H1 (cell line): ENCODE measurements around the gene TP73. TPM values are rescaled to one million over a fixed set of nuclear protein-coding genes. Genes with fewer than 3 reads are reported as not detected.

Experiments used
- CTCF ChIA-PET: fragments of 300-600 bp; sonication (Branson Sonifier 250); formaldehyde crosslinking; loops from one replicate; lab custom pipeline; 2021; ENCODE audit not compliant: partially characterized antibody; lab: Charles Lee
- POLR2A ChIA-PET: fragments of 300-600 bp; sonication (Branson Sonifier 250); formaldehyde crosslinking; loops from one replicate; lab custom pipeline; 2021; ENCODE audit warnings: inconsistent platforms; ENCODE audit not compliant: partially characterized antibody; lab: Charles Lee
- DNase-seq, 2 experiments: peaks; one replicate each; pipeline versions ENCODE4 v3.0.0 to v3.0.0-alpha.2; 2010 to 2022; ENCODE audit warnings: low spot score in 2 of 2, low read depth in 1 of 2, mixed read lengths in 1 of 2
- FAIRE-seq: peaks from 2 replicates; lab custom pipeline; 2011; peaks lifted over from hg19 to GRCh38; lab: Jason Lieb, UNC
- H2AFZ ChIP-seq: 2 replicates; pipeline ENCODE4 v1.8.1; 2012; ENCODE audit warnings: low read length, inconsistent platforms
- H2AK5ac ChIP-seq: 2 replicates; pipeline ENCODE4 v1.6.1; 2013; ENCODE audit warnings: low read depth, low read length
- H2BK120ac ChIP-seq: replicated peaks from 2 replicates; pipeline ENCODE3; 2013; ENCODE audit warnings: low read depth, low read length, inconsistent platforms
- H2BK12ac ChIP-seq: 2 replicates; pipeline ENCODE4 v1.6.1; 2013; ENCODE audit warnings: low read depth, low read length
- H2BK15ac ChIP-seq: 2 replicates; pipeline ENCODE4 v1.6.1; 2013; ENCODE audit warnings: low read length
- H2BK20ac ChIP-seq: 2 replicates; pipeline ENCODE4 v1.6.1; 2013; ENCODE audit warnings: low read length
- H2BK5ac ChIP-seq: 2 replicates; pipeline ENCODE4 v1.6.1; 2013; ENCODE audit warnings: low read depth, low read length
- H3K14ac ChIP-seq: 2 replicates; pipeline ENCODE4 v1.6.1; 2013; ENCODE audit warnings: inconsistent platforms; ENCODE audit not compliant: insufficient read length
- H3K18ac ChIP-seq: 2 replicates; pipeline ENCODE4 v1.6.1; 2013; ENCODE audit warnings: low read length; ENCODE audit errors: extremely low read depth
- H3K23ac ChIP-seq: 2 replicates; pipeline ENCODE4 v1.6.1; 2013; ENCODE audit warnings: inconsistent platforms; ENCODE audit not compliant: insufficient read length
- H3K23me2 ChIP-seq: 2 replicates; pipeline ENCODE4 v1.6.1; 2013; ENCODE audit warnings: low read depth, low read length
- H3K27ac ChIP-seq: 2 replicates; pipeline ENCODE4 v1.6.1; 2011; ENCODE audit warnings: low read depth, low read length, inconsistent platforms
- H3K27me3 ChIP-seq, 4 experiments: replicated peaks in 1 of 4; 1 replicate in 1 of 4; 2 replicates in 3 of 4; pipeline versions ENCODE4 v1.6.1 to v1.8.1; 2011 to 2013; ENCODE audit warnings: low read length in 3 of 4, mild to moderate bottlenecking in 3 of 4, inconsistent platforms in 2 of 4, mixed read lengths in 2 of 4, moderate library complexity in 1 of 4; ENCODE audit not compliant: control insufficient read depth in 3 of 4, insufficient read depth in 3 of 4; ENCODE audit errors: extremely low read depth in 1 of 4
- H3K36me3 ChIP-seq, 4 experiments: 2 replicates each; pipeline versions ENCODE4 v1.6.1 to v1.8.1; 2011 to 2013; ENCODE audit warnings: mild to moderate bottlenecking in 4 of 4, low read length in 3 of 4, moderate library complexity in 2 of 4, control low read depth in 1 of 4, inconsistent platforms in 1 of 4; ENCODE audit not compliant: insufficient read depth in 4 of 4, control insufficient read depth in 2 of 4
- H3K4ac ChIP-seq: replicated peaks from 2 replicates; pipeline ENCODE3; 2013; ENCODE audit warnings: low read length, low read depth, mixed read lengths, inconsistent platforms; ENCODE audit not compliant: insufficient read length
- H3K4me1 ChIP-seq, 4 experiments: replicated peaks in 1 of 4; 1 replicate in 1 of 4; 2 replicates in 3 of 4; pipeline versions ENCODE4 v1.6.1 to v1.8.1; 2011 to 2013; ENCODE audit warnings: low read length in 3 of 4, inconsistent platforms in 2 of 4, mixed read lengths in 1 of 4; ENCODE audit not compliant: insufficient read depth in 4 of 4, control insufficient read depth in 3 of 4
- H3K4me2 ChIP-seq, 2 experiments: 2 replicates each; pipeline versions ENCODE4 v1.6.1 to v1.8.1; 2011 to 2013; ENCODE audit warnings: low read depth in 2 of 2, low read length in 2 of 2, control low read depth in 1 of 2, inconsistent platforms in 1 of 2, mild to moderate bottlenecking in 1 of 2; ENCODE audit not compliant: insufficient read depth in 1 of 2
- H3K4me3 ChIP-seq, 4 experiments: fragments of 200-600, 300-600 bp in 1 of 4; sonication (generic), shearing (Covaris generic), sonication (Bioruptor Twin) in 1 of 4; 2 replicates each; pipeline versions ENCODE4 v1.5.1 to v1.8.1; 2011 to 2016; ENCODE audit warnings: low read length in 4 of 4, low read depth in 3 of 4, control low read depth in 2 of 4, inconsistent platforms in 2 of 4, mild to moderate bottlenecking in 2 of 4, mixed read lengths in 1 of 4, moderate library complexity in 1 of 4; ENCODE audit not compliant: insufficient read depth in 2 of 4; ENCODE audit errors: extremely low read depth in 1 of 4
- H3K56ac ChIP-seq: replicated peaks from 2 replicates; pipeline ENCODE3; 2013; ENCODE audit warnings: low read depth, mild to moderate bottlenecking, mixed read lengths, low read length, inconsistent platforms; ENCODE audit not compliant: insufficient read length
- H3K79me1 ChIP-seq: 2 replicates; pipeline ENCODE4 v1.6.1; 2013; ENCODE audit warnings: low read depth, low read length, control low read depth
- H3K79me2 ChIP-seq, 2 experiments: 2 replicates each; pipeline versions ENCODE4 v1.6.1 to v1.8.1; 2012 to 2013; ENCODE audit warnings: low read length in 2 of 2, mild to moderate bottlenecking in 2 of 2, inconsistent platforms in 1 of 2; ENCODE audit not compliant: insufficient read depth in 2 of 2, control insufficient read depth in 1 of 2
- H3K9ac ChIP-seq, 4 experiments: replicated peaks in 1 of 4; 1 replicate in 1 of 4; 2 replicates in 3 of 4; pipeline versions ENCODE4 v1.6.1 to v1.8.1; 2011 to 2013; ENCODE audit warnings: low read depth in 3 of 4, low read length in 3 of 4, control low read depth in 2 of 4, mild to moderate bottlenecking in 2 of 4, moderate library complexity in 2 of 4, inconsistent platforms in 1 of 4; ENCODE audit errors: extremely low read depth in 1 of 4
- H3K9me3 ChIP-seq, 2 experiments: 2 replicates each; pipeline versions ENCODE4 v1.6.1 to v1.8.1; 2012 to 2013; ENCODE audit warnings: mild to moderate bottlenecking in 2 of 2, moderate library complexity in 2 of 2, control low read depth in 1 of 2, inconsistent platforms in 1 of 2, low read depth in 1 of 2, low read length in 1 of 2, mixed read lengths in 1 of 2; ENCODE audit not compliant: insufficient read depth in 2 of 2
- H4K20me1 ChIP-seq, 2 experiments: replicated peaks in 1 of 2; 2 replicates each; pipeline versions ENCODE3 to v1.8.1; 2011 to 2013; ENCODE audit warnings: inconsistent platforms in 2 of 2, low read length in 2 of 2, mild to moderate bottlenecking in 1 of 2; ENCODE audit not compliant: insufficient read depth in 2 of 2, control insufficient read depth in 1 of 2
- H4K5ac ChIP-seq: 2 replicates; pipeline ENCODE4 v1.6.1; 2013; ENCODE audit warnings: low read length, low read depth, mixed read lengths, inconsistent platforms; ENCODE audit not compliant: insufficient read length
- H4K8ac ChIP-seq: 2 replicates; pipeline ENCODE4 v1.8.0; 2013; ENCODE audit warnings: mild to moderate bottlenecking, moderate library complexity, low read length, inconsistent platforms; ENCODE audit not compliant: insufficient read depth; ENCODE audit errors: extremely low read depth
- H4K91ac ChIP-seq: replicated peaks from 2 replicates; pipeline ENCODE3; 2013; ENCODE audit warnings: low read length, mixed read lengths, inconsistent platforms; ENCODE audit not compliant: insufficient read length
- BCL11A ChIP-seq, 2 experiments: IDR thresholded peaks; one replicate each; pipeline ENCODE4 v1.6.1; 2011; ENCODE audit warnings: low read depth in 2 of 2, low read length in 2 of 2, mild to moderate bottlenecking in 2 of 2
- FOSL1 ChIP-seq: IDR thresholded peaks from 2 replicates; pipeline ENCODE4 v1.6.1; 2011; ENCODE audit warnings: mild to moderate bottlenecking, low read depth, low read length, moderate library complexity; ENCODE audit not compliant: insufficient read depth
- NANOG ChIP-seq: IDR thresholded peaks from 2 replicates; pipeline ENCODE4 v1.6.1; 2011; ENCODE audit warnings: low read length, low read depth, mild to moderate bottlenecking, inconsistent platforms; ENCODE audit not compliant: insufficient read depth, poor library complexity, severe bottlenecking
- POLR2A ChIP-seq, 2 experiments: IDR thresholded peaks; 1 replicate in 1 of 2; 2 replicates in 1 of 2; pipeline ENCODE4 v1.6.1; 2011; ENCODE audit warnings: low read depth in 2 of 2, low read length in 2 of 2, mild to moderate bottlenecking in 2 of 2; ENCODE audit errors: control extremely low read depth in 1 of 2
- RBBP5 ChIP-seq: IDR thresholded peaks from 2 replicates; pipeline ENCODE4 v1.7.1; 2012; ENCODE audit warnings: low read depth, mild to moderate bottlenecking, inconsistent platforms, low read length, moderate library complexity, borderline replicate concordance
- TAF1 ChIP-seq: IDR thresholded peaks from 2 replicates; pipeline ENCODE4 v1.6.1; 2011; ENCODE audit warnings: mild to moderate bottlenecking, low read depth, low read length
- TBP ChIP-seq: IDR thresholded peaks from 2 replicates; pipeline ENCODE4 v1.6.1; 2011; ENCODE audit warnings: low read depth, low read length, improper control_type of control experiment
- WGBS, 2 experiments: shearing (Covaris generic) in 1 of 2; methylation state at CpG; one replicate each; pipeline versions ENCODE4 v1.1.6 to v1.1.7; 2013 to 2015; ENCODE audit warnings: low lambda C conversion rate in 2 of 2, mixed read lengths in 2 of 2, inconsistent platforms in 1 of 2, low coverage in 1 of 2, missing lambda C conversion rate in 1 of 2; ENCODE audit not compliant: insufficient replicate concordance in 2 of 2, insufficient coverage in 1 of 2, insufficient read length in 1 of 2; ENCODE audit errors: extremely low coverage in 1 of 2, missing lambda C conversion rate in 1 of 2; 5-methylcytosine and 5-hydroxymethylcytosine counted together
- polyA plus RNA-seq, 7 experiments: library from polyadenylated mRNA; depleted of rRNA in 3 of 7; stranded (reverse) in 5 of 7; unstranded in 2 of 7; fragments of >200 nt in 5 of 7; fragments of 200-250 nt in 2 of 7; gene quantifications; 1 replicate in 5 of 7; 2 replicates in 1 of 7; 4 replicates in 1 of 7; pipeline versions ENCODE4 v1.2.1 to v1.2.3, GENCODE V29; 2011 to 2013; ENCODE audit warnings: missing spikeins in 2 of 7, mixed read lengths in 2 of 7
- total RNA-seq: library from RNA; stranded (reverse); fragmentation: NEBNext Ultra II Directional; extraction: Animal tissue kit (Norgen Biotek cat#: 25700); gene quantifications from 2 replicates; pipeline ENCODE4 v1.2.1, GENCODE V29; 2021
- TF ChIP-seq, protein P1 (sequence below): IDR thresholded peaks from 2 replicates; pipeline ENCODE4 v1.6.1; 2011; ENCODE audit warnings: low read length, improper control_type of control experiment
- TF ChIP-seq, protein P2 (sequence below): IDR thresholded peaks from 2 replicates; pipeline ENCODE4 v1.6.1; 2012; ENCODE audit warnings: inconsistent platforms

TP73 gene
- total and polyA plus RNA-seq, 2 of the 8 experiments (the other 6 are each of a cell fraction or from before 2014, with no cell fraction given), result 2.6 to 3.1 TPM

DNA sequence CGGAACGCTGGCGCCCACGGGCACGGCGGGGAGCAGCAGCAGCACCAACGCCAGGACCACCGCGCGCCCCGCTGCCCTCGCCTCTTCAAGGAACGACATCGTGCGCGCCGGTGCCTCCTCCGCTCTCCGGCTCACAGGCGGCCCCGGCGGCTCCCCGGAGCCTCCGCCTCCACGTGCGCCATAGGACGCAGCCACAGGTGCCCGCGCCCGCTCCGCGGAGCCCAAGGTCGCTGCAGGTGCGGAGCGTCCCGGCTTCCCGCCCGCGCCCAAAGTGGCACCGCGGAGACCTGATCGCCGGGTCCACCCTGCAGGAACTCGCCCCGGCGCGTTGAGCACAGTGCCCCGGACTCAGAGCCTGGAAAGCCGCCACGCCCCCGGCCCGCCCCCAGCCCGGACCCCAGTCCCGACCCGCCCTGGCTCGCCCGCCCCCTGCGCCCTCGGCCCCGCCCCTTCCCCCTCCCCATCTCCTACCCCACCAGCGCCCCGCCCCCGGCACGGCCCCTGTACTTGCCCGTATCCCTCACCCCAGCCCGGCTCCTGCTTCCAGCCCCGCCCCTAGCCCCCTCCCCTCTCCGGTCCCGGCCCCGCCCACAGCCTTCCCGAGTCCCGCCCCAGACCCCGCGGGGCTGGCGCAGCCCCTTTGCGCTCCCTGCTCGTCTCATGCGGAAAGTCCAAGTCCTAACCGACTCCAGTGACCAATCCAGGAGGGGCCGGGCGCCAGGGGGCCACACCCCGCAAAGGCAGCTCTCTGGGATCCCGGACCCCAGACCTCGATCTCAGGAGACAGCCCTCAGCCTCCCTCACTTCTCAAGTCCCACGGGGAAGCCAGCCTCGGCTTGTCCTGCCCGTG, 40.9 kb upstream of the TP73 start, which contains the start of gene MEGF6:
TSS of gene MEGF6 (minus strand) at position 339 of the 850 bp plus-strand sequence. CDS start at position 99, 240 bp downstream.
- no peak within 1 kb of the TSS for H4K5ac ChIP-seq
- H3K9ac ChIP-seq, result peak within 1 kb of the TSS in 3 of 4 experiments; percentile 45 to 78 (median 57); a peak in 4 of 7 replicates
- H3K9me3 ChIP-seq, result no peaks in the 10 kb centered on the region
- H3K4me2 ChIP-seq, result peak within 1 kb of the TSS; percentile 83 to 92
- no peak within 1 kb of the TSS for H3K27ac ChIP-seq
- H3K4ac ChIP-seq, result no peak within 1 kb of the TSS
- 5% methylated on average over 35 of the region's 87 CpGs; no CpG with 5 or more reads in 1 of the 2 experiments for WGBS, 2 experiments
- no peak within 1 kb of the TSS for H3K23ac ChIP-seq
- H2BK15ac ChIP-seq, result peak within 1 kb of the TSS; percentile 46; the same call in 1 of the 2 replicates
- H2BK5ac ChIP-seq, result peak within 1 kb of the TSS; percentile 88; the same call in 1 of the 2 replicates
- H3K27me3 ChIP-seq, result peaks cover 3 to 16% (median 12%) of the 10 kb centered on the region in 4 experiments
- H4K20me1 ChIP-seq, result peaks cover 2 to 5% of the 10 kb centered on the region in 2 experiments
- peaks cover 0 to 37% (median 22%) of the 10 kb centered on the region in 4 experiments; a peak in 6 of 7 replicates for H3K4me1 ChIP-seq
- H4K91ac ChIP-seq, result peak within 1 kb of the TSS; percentile 76
- H2BK20ac ChIP-seq, result no peak within 1 kb of the TSS
- no peak within 1 kb of the TSS for H4K8ac ChIP-seq
- POLR2A ChIA-PET, result interaction anchor here (1.0 to 2.2 kb wide), 3 partner anchors 9 to 113 kb away, joined by 3 to 9 read pairs (median 3); no protein-coding TSS in a partner anchor
- no peak within 1 kb of the TSS for H2BK120ac ChIP-seq
- H3K36me3 ChIP-seq, result no peaks in the 10 kb centered on the region
- no peak within 1 kb of the TSS for H2AFZ ChIP-seq
- peak; percentile 84 to 97 for DNase-seq
- FAIRE-seq, result no peak
- peaks cover 0 to 9% of the 10 kb centered on the region in 2 experiments; a peak in 1 of 4 replicates for H3K79me2 ChIP-seq
- H3K18ac ChIP-seq, result peak within 1 kb of the TSS; percentile 60
- peaks cover 11% of the 10 kb centered on the region; the same call in 1 of the 2 replicates for H3K23me2 ChIP-seq
- H3K56ac ChIP-seq, result peak within 1 kb of the TSS; percentile 56
- H3K79me1 ChIP-seq, result no peaks in the 10 kb centered on the region; the same call in 1 of the 2 replicates
- no peak within 1 kb of the TSS for H2AK5ac ChIP-seq
- H3K4me3 ChIP-seq, result peak within 1 kb of the TSS; percentile 69 to 77 (median 72)
- no peak within 1 kb of the TSS for H3K14ac ChIP-seq
- H2BK12ac ChIP-seq, result peak within 1 kb of the TSS; percentile 90; the same call in 1 of the 2 replicates
- CTCF ChIA-PET, result interaction anchor here (1.3 to 6.4 kb wide), 7 partner anchors 10 to 158 kb away, joined by 3 to 84 read pairs (median 5); no protein-coding TSS in a partner anchor
- TF ChIP-seq BCL11A (IDR thresholded peaks at IDR 0.05; ENCODE audit: low read depth in 2 of 2, low read length in 2 of 2) (no peak), TBP (no peak), NANOG (no peak), RBBP5 (0 out of 2 replicates have a peak, but pooled peaks have one; percentile 72), FOSL1 (no peak), POLR2A (IDR thresholded peaks at IDR 0.05; ENCODE audit: control extremely low read depth in 1 of 2, low read depth in 2 of 2, low read length in 2 of 2) (no peak), TAF1 (peak; percentile 49; the same call in 1 of the 2 replicates)
- TF ChIP-seq, protein P1, sequence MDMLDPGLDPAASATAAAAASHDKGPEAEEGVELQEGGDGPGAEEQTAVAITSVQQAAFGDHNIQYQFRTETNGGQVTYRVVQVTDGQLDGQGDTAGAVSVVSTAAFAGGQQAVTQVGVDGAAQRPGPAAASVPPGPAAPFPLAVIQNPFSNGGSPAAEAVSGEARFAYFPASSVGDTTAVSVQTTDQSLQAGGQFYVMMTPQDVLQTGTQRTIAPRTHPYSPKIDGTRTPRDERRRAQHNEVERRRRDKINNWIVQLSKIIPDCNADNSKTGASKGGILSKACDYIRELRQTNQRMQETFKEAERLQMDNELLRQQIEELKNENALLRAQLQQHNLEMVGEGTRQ, result no peak
- TF ChIP-seq, protein P2, sequence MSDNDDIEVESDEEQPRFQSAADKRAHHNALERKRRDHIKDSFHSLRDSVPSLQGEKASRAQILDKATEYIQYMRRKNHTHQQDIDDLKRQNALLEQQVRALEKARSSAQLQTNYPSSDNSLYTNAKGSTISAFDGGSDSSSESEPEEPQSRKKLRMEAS, result peak; percentile 61
